IMR-90 (cell line): Measurements from ENCODE around the gene WBP1L.
"Not testable (repeated sequence)": the region's sequence is repeated elsewhere in the genome, so short reads cannot be mapped to it uniquely, and the experiment has no call there.

ENCODE experiments used
- CEBPB ChIP-seq: IDR thresholded peaks from 2 replicates; pipeline ENCODE4 v1.6.1; 2012; ENCODE audit warnings: low read depth, low read length, improper control_type of control experiment
- CTCF ChIP-seq: conservative IDR thresholded peaks from 2 replicates; pipeline ENCODE4 v1.5.1; 2012; ENCODE audit warnings: mild to moderate bottlenecking, low read depth, low read length, improper control_type of control experiment
- ELK1 ChIP-seq: fragments of 150-350 bp; IDR thresholded peaks from 2 replicates; pipeline ENCODE4 v1.6.1; 2016; ENCODE audit warnings: low read depth, mild to moderate bottlenecking, low read length, moderate library complexity, borderline replicate concordance
- FOS ChIP-seq: fragments of 150-350 bp; IDR thresholded peaks from 2 replicates; pipeline ENCODE4 v1.6.1; 2016; ENCODE audit warnings: low read depth, low read length
- MAFK ChIP-seq: IDR thresholded peaks from 2 replicates; pipeline ENCODE4 v1.6.1; 2012; ENCODE audit warnings: low read depth, low read length, improper control_type of control experiment
- MAZ ChIP-seq: IDR thresholded peaks from 2 replicates; pipeline ENCODE4 v1.6.1; 2012; ENCODE audit warnings: low read depth, mild to moderate bottlenecking, low read length, improper control_type of control experiment, moderate library complexity, borderline replicate concordance
- MXI1 ChIP-seq: IDR thresholded peaks from 2 replicates; pipeline ENCODE4 v1.6.1; 2012; ENCODE audit warnings: low read depth, mild to moderate bottlenecking, low read length, moderate library complexity, borderline replicate concordance
- NFE2L2 ChIP-seq: fragments of 150-350 bp; IDR thresholded peaks from 2 replicates; pipeline ENCODE4 v1.6.1; 2016; ENCODE audit warnings: low read depth, mild to moderate bottlenecking, low read length
- POLR2A ChIP-seq: IDR thresholded peaks from 2 replicates; pipeline ENCODE4 v1.6.1; 2012; ENCODE audit warnings: mild to moderate bottlenecking, low read depth, low read length
- RAD21 ChIP-seq: IDR thresholded peaks from 2 replicates; pipeline ENCODE4 v1.6.1; 2012; ENCODE audit warnings: low read length, improper control_type of control experiment
- RCOR1 ChIP-seq: IDR thresholded peaks from 2 replicates; pipeline ENCODE4 v1.6.1; 2012; ENCODE audit warnings: mild to moderate bottlenecking, low read length, improper control_type of control experiment; ENCODE audit not compliant: insufficient replicate concordance
- SMC3 ChIP-seq: fragments of 150-350 bp; IDR thresholded peaks from 2 replicates; pipeline ENCODE4 v1.6.1; 2016; ENCODE audit warnings: low read depth, mild to moderate bottlenecking, antibody characterized with exemption, low read length, moderate library complexity
- USF2 ChIP-seq: fragments of 150-350 bp; IDR thresholded peaks from 2 replicates; pipeline ENCODE4 v1.6.1; 2017; ENCODE audit warnings: mild to moderate bottlenecking, antibody characterized with exemption, low read length, low read depth

- not testable (repeated sequence) for TF ChIP-seq POLR2A, CTCF, MAFK, RAD21, MXI1, CEBPB, ELK1, NFE2L2, USF2, MAZ, RCOR1, FOS, SMC3
These were observed 26.7 kb upstream of the WBP1L start for GRCh38 chr10:102716900-102717565.
